SK-N-MC (cell line): ENCODE results near the gene LMTK2.
A peak's percentile ranks its signal among the peaks of the same experiment; 100 is the strongest.

Experiments used
- DNase-seq: peaks from one replicate; pipeline ENCODE4 v3.0.0-alpha.2; 2011; ENCODE audit warnings: low read depth, low spot score
- H3K27ac ChIP-seq: fragments of 200-600 bp; sonication (generic); 2 replicates; pipeline ENCODE4 v1.5.1; 2016; ENCODE audit warnings: mixed run types
- H3K36me3 ChIP-seq: fragments of 200-600 bp; sonication (generic); 2 replicates; pipeline ENCODE4 v1.6.1; 2017; ENCODE audit warnings: antibody characterized with exemption, low read length, mixed read lengths; ENCODE audit not compliant: insufficient read depth
- H3K4me3 ChIP-seq: fragments of 200-600 bp; sonication (generic); 2 replicates; pipeline ENCODE4 v1.5.1; 2016
- H3K9ac ChIP-seq: fragments of 200-600 bp; sonication (generic); 2 replicates; pipeline ENCODE4 v1.8.0; 2017; ENCODE audit warnings: mixed run types, mixed read lengths; ENCODE audit not compliant: insufficient read length
- H3K9me3 ChIP-seq: fragments of 200-600 bp; sonication (generic); 2 replicates; pipeline ENCODE4 v1.6.1; 2017; ENCODE audit warnings: low read depth, mild to moderate bottlenecking, antibody characterized with exemption, low read length, moderate library complexity, mixed read lengths
- EZH2 ChIP-seq: fragments of 200-600 bp; sonication (generic); IDR thresholded peaks from one replicate; pipeline ENCODE4 v1.6.1; 2017; ENCODE audit warnings: antibody characterized with exemption
- FOXP2 ChIP-seq: optimal IDR thresholded peaks from 2 replicates; pipeline ENCODE3; 2011; ENCODE audit warnings: mild to moderate bottlenecking, moderate library complexity; ENCODE audit not compliant: insufficient read depth; ENCODE audit errors: extremely low read length, control extremely low read depth
- POLR2AphosphoS5 ChIP-seq: IDR thresholded peaks from 2 replicates; pipeline ENCODE4 v1.6.1; 2012; ENCODE audit warnings: mild to moderate bottlenecking, low read depth, low read length, borderline replicate concordance

LMTK2 gene

DNA sequence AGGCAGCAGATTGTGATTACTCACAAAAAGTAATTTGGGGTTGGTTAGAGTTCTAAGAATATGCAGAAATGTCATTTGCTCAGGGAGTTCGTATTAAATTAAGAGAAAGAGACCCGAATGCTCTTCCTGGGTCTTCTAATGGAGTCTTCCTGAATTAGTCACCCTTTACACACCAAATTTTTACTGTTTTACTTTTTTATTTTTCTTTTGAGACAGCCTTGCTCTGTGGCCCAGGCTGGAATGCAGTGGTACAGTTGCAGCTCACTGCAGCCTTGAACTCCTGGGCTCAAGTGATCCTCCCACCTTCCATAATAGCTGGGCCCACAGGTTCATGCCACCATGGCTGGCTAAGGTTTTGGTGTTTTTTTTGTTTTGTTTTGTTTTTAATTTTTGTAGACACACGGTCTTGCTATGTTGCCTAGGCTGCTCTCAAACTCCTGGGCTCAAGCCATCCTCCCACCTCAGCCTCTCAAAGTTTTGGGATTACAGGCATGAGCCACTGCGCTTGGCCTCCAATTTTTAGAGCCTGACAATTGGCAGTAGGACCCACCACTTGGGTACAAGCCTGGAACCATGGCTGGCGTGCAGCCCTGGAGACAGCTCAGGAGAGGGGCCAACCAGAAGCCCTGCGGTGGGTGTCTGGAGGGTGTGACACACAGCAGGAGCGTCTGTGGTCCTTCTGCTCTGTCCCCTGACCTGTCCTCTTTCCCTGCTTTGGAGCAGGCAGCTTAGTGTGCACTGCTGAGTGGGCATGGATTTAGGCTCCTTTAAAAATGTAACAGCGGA lies 88.2 kb downstream of the LMTK2 start:
- DNase-seq, result no peak
- no peak overlapping the region for H3K9ac ChIP-seq
- peaks cover 4% of the 10 kb centered on the region; the same call in 1 of the 2 replicates for H3K36me3 ChIP-seq
- H3K4me3 ChIP-seq, result no peak overlapping the region
- TF ChIP-seq POLR2AphosphoS5, result no peak
- no peak for TF ChIP-seq FOXP2
- H3K27ac ChIP-seq, result no peak overlapping the region
- no peaks in the 10 kb centered on the region for H3K9me3 ChIP-seq

GRCh38 chr7:98196706-98197605 lies 90.3 kb downstream of the LMTK2 start:
- DNase-seq, result no peak
- no peak overlapping the region for H3K9ac ChIP-seq
- H3K4me3 ChIP-seq, result no peak overlapping the region
- no peak for TF ChIP-seq POLR2AphosphoS5
- TF ChIP-seq FOXP2, result no peak
- TF ChIP-seq EZH2, result no peak
- H3K9me3 ChIP-seq, result no peaks in the 10 kb centered on the region
- 0 out of 2 replicates have a peak overlapping the region, but pooled peaks have one; percentile 26 for H3K27ac ChIP-seq
- H3K36me3 ChIP-seq, result peaks cover 4% of the 10 kb centered on the region; the same call in 1 of the 2 replicates

GRCh38 chr7:98199131-98199530 lies 92.5 kb downstream of the LMTK2 start:
- no peak overlapping the region for H3K27ac ChIP-seq
- H3K4me3 ChIP-seq, result no peak overlapping the region
- DNase-seq, result no peak
- H3K9me3 ChIP-seq, result no peaks in the 10 kb centered on the region
- no peak overlapping the region for H3K9ac ChIP-seq
- TF ChIP-seq EZH2 (no peak), FOXP2 (no peak), POLR2AphosphoS5 (no peak)
- no peaks in the 10 kb centered on the region; the same call in 1 of the 2 replicates for H3K36me3 ChIP-seq

DNA sequence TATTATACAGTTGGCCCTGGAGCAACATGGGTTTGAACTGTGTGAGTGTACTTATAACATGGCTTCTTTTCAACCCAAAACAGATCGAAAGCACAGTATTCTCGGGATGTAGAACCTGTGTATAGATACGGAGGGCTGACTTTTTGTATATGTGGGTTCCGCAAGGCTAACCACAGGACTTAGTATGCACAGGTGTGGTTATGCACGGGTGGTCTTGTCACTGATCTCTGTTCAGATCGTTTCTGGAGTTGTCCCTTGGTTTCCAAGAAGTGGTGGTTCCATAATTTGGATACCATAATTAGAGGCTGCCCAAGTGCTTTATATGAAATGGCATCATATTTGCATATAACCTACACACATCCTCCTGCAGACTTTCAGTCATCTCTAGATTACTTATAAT lies 93.7 kb downstream of the LMTK2 start:
- no peak for DNase-seq
- no peak overlapping the region for H3K4me3 ChIP-seq
- no peak overlapping the region for H3K27ac ChIP-seq
- H3K9me3 ChIP-seq, result no peaks in the 10 kb centered on the region
- peaks cover 4% of the 10 kb centered on the region; the same call in 1 of the 2 replicates for H3K36me3 ChIP-seq
- H3K9ac ChIP-seq, result no peak overlapping the region
- TF ChIP-seq EZH2, result no peak

- no peak for TF ChIP-seq FOXP2
- TF ChIP-seq POLR2AphosphoS5, result no peak
- TF ChIP-seq EZH2, result no peak
- Histone ChIP-seq H3K27ac (no peak overlapping the region), H3K36me3 (peaks cover 9% of the 10 kb centered on the region; the same call in 1 of the 2 replicates), H3K9me3 (no peaks in the 10 kb centered on the region), H3K4me3 (no peak overlapping the region), H3K9ac (no peak overlapping the region)
- DNase-seq, result no peak
These were observed 95.9 kb downstream of the LMTK2 start for GRCh38 chr7:98202367-98203195.

DNA sequence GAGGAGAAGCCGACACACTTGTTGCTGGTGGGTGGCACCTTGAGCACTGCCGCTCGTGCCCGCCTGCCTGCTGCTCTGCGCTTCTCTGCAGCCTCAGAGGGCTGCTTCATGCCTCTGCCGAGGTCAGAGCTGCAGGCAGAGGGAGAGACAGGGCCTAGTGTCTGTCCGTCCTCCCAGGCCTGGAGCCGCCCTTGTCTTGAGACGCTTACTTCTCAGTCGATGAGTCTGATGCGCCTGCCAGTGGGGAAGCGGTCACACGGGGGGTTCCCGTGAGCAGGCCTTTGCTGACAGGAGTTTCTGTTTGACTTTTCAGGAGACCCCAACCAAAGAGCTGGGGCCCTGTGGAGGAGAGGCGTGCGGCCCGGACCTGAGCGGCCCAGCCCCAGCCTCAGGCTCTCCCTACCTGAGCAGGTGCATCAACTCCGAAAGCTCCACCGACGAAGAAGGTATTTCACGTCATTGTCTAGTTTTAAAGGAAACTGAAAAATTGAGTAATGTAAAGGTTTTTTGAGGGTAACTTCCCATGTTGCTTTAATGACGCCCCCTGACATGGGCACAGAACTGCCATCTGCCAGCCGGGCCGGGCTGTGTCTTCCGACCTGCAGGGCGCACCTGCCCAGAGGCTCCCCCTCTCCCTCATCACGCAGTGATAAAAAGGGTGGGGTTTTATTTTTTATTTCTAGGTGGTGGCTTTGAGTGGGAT lies 96.8 kb downstream of the LMTK2 start:
- Histone ChIP-seq H3K9ac (no peak overlapping the region), H3K9me3 (no peaks in the 10 kb centered on the region), H3K4me3 (no peak overlapping the region), H3K36me3 (peaks cover 9% of the 10 kb centered on the region; the same call in 1 of the 2 replicates), H3K27ac (no peak overlapping the region)
- DNase-seq, result no peak
- TF ChIP-seq FOXP2 (no peak), POLR2AphosphoS5 (no peak), EZH2 (no peak)

- Histone ChIP-seq H3K27ac (no peak overlapping the region), H3K9ac (no peak overlapping the region), H3K4me3 (no peak overlapping the region), H3K9me3 (no peaks in the 10 kb centered on the region), H3K36me3 (peaks cover 9% of the 10 kb centered on the region; the same call in 1 of the 2 replicates)
- TF ChIP-seq EZH2, result no peak
- no peak for TF ChIP-seq FOXP2
- no peak for TF ChIP-seq POLR2AphosphoS5
- no peak for DNase-seq
These were observed 97.4 kb downstream of the LMTK2 start for GRCh38 chr7:98203964-98204605.
